Endothelial cell of umbilical vein (primary cell): ENCODE measurements around the gene SENP8. TPM values are rescaled to one million over a fixed set of nuclear protein-coding genes. Genes with fewer than 3 reads are reported as not detected.

Experiments
- BruUV-seq: library from RNA; stranded (reverse); fragments of 400-500 nt; replicated peaks from 2 replicates; lab custom pipeline; 2021; lab: Mats Ljungman, UMichigan
- CTCF ChIA-PET: fragments of 300-600, 350-600 bp; sonication (Branson Sonifier 250); formaldehyde crosslinking; loops from one replicate; lab custom pipeline; 2021; ENCODE audit warnings: antibody characterized with exemption, inconsistent platforms; lab: Charles Lee
- POLR2A ChIA-PET: fragments of 300-600, 350-600 bp; sonication (Branson Sonifier 250); formaldehyde crosslinking; loops from one replicate; lab custom pipeline; 2021; ENCODE audit warnings: antibody characterized with exemption, inconsistent platforms; lab: Charles Lee
- DNase-seq: peaks from one replicate; pipeline ENCODE4 v3.0.0-alpha.2; 2011; ENCODE audit warnings: low read depth, low spot score
- FAIRE-seq: peaks from 2 replicates; lab custom pipeline; 2011; peaks lifted over from hg19 to GRCh38; lab: Jason Lieb, UNC
- H2AFZ ChIP-seq: 2 replicates; pipeline ENCODE4 v1.6.0; 2012; ENCODE audit warnings: low read depth, low read length, control low read depth, inconsistent platforms
- H3K27ac ChIP-seq: 2 replicates; pipeline ENCODE4 v1.5.1; 2011; ENCODE audit warnings: low read depth, mild to moderate bottlenecking, control low read depth, low read length, moderate library complexity; ENCODE audit not compliant: insufficient read depth
- H3K27me3 ChIP-seq, 2 experiments: 2 replicates each; pipeline versions ENCODE4 v1.6.0 to v1.6.1; 2011; ENCODE audit warnings: low read length in 2 of 2, mixed read lengths in 1 of 2; ENCODE audit not compliant: control insufficient read depth in 2 of 2, insufficient read depth in 2 of 2
- H3K36me3 ChIP-seq, 2 experiments: 2 replicates in 1 of 2; 3 replicates in 1 of 2; pipeline ENCODE4 v1.5.1; 2011; ENCODE audit warnings: low read length in 2 of 2, mild to moderate bottlenecking in 1 of 2, moderate library complexity in 1 of 2; ENCODE audit not compliant: control insufficient read depth in 2 of 2, insufficient read depth in 2 of 2; ENCODE audit errors: extremely low read depth in 1 of 2
- H3K4me1 ChIP-seq: 3 replicates; pipeline ENCODE4 v1.5.1; 2011; ENCODE audit warnings: mild to moderate bottlenecking, low read length; ENCODE audit not compliant: control insufficient read depth, insufficient read depth; ENCODE audit errors: extremely low read depth
- H3K4me2 ChIP-seq: 2 replicates; pipeline ENCODE4 v1.6.1; 2011; ENCODE audit warnings: low read length, control low read depth, mixed read lengths; ENCODE audit not compliant: insufficient read depth
- H3K4me3 ChIP-seq, 3 experiments: fragments of 200-600 bp in 1 of 3; sonication (generic), shearing (Covaris generic) in 1 of 3; replicated peaks in 1 of 3; 2 replicates each; pipeline ENCODE4 v1.5.1; 2011 to 2016; ENCODE audit warnings: control low read depth in 3 of 3, low read length in 3 of 3, mild to moderate bottlenecking in 2 of 3, inconsistent platforms in 1 of 3, low read depth in 1 of 3, moderate library complexity in 1 of 3; ENCODE audit not compliant: insufficient read depth in 1 of 3
- H3K79me2 ChIP-seq: 2 replicates; pipeline ENCODE4 v1.6.0; 2012; ENCODE audit warnings: low read length, inconsistent platforms; ENCODE audit not compliant: control insufficient read depth, insufficient read depth
- H3K9ac ChIP-seq: replicated peaks from 2 replicates; pipeline ENCODE3; 2011; ENCODE audit warnings: low read length, control low read depth; ENCODE audit not compliant: insufficient read depth; ENCODE audit errors: extremely low read depth
- H3K9me1 ChIP-seq: replicated peaks from 3 replicates; pipeline ENCODE4 v1.6.0; 2011; ENCODE audit warnings: mild to moderate bottlenecking, low read length; ENCODE audit not compliant: control insufficient read depth, insufficient read depth; ENCODE audit errors: extremely low read depth
- H3K9me3 ChIP-seq: replicated peaks from 2 replicates; pipeline ENCODE4 v1.5.1; 2012; ENCODE audit warnings: low read length, inconsistent platforms; ENCODE audit not compliant: control insufficient read depth, insufficient read depth
- H4K20me1 ChIP-seq: replicated peaks from 2 replicates; pipeline ENCODE3; 2011; ENCODE audit warnings: mild to moderate bottlenecking, low read length; ENCODE audit not compliant: control insufficient read depth, insufficient read depth; ENCODE audit errors: extremely low read depth
- CTCF ChIP-seq, 2 donors: IDR thresholded peaks; 1 replicate in 1 of 2; 2 replicates in 1 of 2; pipeline ENCODE4 v1.5.1; 2011; ENCODE audit warnings: low read length in 2 of 2, mild to moderate bottlenecking in 2 of 2, moderate library complexity in 2 of 2, control low read depth in 1 of 2, inconsistent platforms in 1 of 2, low read depth in 1 of 2; ENCODE audit not compliant: insufficient read depth in 1 of 2; ENCODE audit errors: extremely low read depth in 1 of 2
- EZH2 ChIP-seq: IDR thresholded peaks from 2 replicates; pipeline ENCODE4 v1.6.1; 2012; ENCODE audit warnings: borderline replicate concordance, low read depth, mild to moderate bottlenecking, moderate library complexity, low read length, inconsistent platforms; ENCODE audit not compliant: severe bottlenecking
- GATA2 ChIP-seq: IDR thresholded peaks from 2 replicates; pipeline ENCODE4 v1.7.0; 2011; ENCODE audit warnings: low read depth, mild to moderate bottlenecking, moderate library complexity, mixed read lengths, low read length; ENCODE audit not compliant: insufficient read length, insufficient read depth
- JUN ChIP-seq: IDR thresholded peaks from 2 replicates; pipeline ENCODE4 v1.6.1; 2011; ENCODE audit warnings: borderline replicate concordance, low read depth; ENCODE audit not compliant: insufficient read length, insufficient read depth
- MAX ChIP-seq: IDR thresholded peaks from 2 replicates; pipeline ENCODE4 v1.6.1; 2011; ENCODE audit not compliant: insufficient read depth, insufficient read length
- POLR2A ChIP-seq: IDR thresholded peaks from 2 replicates; pipeline ENCODE4 v1.6.1; 2012; ENCODE audit warnings: low read depth, mild to moderate bottlenecking, control low read depth, low read length
- POLR2AphosphoS5 ChIP-seq: IDR thresholded peaks from 2 replicates; pipeline ENCODE4 v1.6.1; 2012; ENCODE audit warnings: low read depth, mild to moderate bottlenecking, control low read depth, low read length, moderate library complexity; ENCODE audit not compliant: insufficient read depth
- dilution Hi-C: fragments of 300-500 bp; cut with MboI; formaldehyde crosslinking; loops from one replicate; pipeline ENCODE4 v1.15.0; 2019; ENCODE audit warnings: low sequenced_read_pairs; ENCODE audit not compliant: extremely low pct_ligation_motif_present
- intact Hi-C: fragments of 100-400 bp; cut with micrococcal nuclease; formaldehyde crosslinking; loops from one replicate; pipeline ENCODE4 v1.10.0; 2022
- polyA plus RNA-seq, 4 experiments: library from polyadenylated mRNA; depleted of rRNA in 3 of 4; stranded (reverse) in 3 of 4; unstranded in 1 of 4; fragments of >200 nt; gene quantifications; 2 replicates each; pipeline versions ENCODE4 v1.2.1 to v1.2.3, GENCODE V29; 2011 to 2012; ENCODE audit warnings: missing spikeins in 1 of 4
- total RNA-seq: library from RNA; stranded (reverse); gene quantifications from 2 replicates; pipeline ENCODE4 v1.2.3, GENCODE V29; 2021

The SENP8 gene
- total and polyA plus RNA-seq, 2 donors (not counting 3 experiments of a cell fraction or from before 2014, with no cell fraction given) = 0.91 to 1.3 TPM

DNA sequence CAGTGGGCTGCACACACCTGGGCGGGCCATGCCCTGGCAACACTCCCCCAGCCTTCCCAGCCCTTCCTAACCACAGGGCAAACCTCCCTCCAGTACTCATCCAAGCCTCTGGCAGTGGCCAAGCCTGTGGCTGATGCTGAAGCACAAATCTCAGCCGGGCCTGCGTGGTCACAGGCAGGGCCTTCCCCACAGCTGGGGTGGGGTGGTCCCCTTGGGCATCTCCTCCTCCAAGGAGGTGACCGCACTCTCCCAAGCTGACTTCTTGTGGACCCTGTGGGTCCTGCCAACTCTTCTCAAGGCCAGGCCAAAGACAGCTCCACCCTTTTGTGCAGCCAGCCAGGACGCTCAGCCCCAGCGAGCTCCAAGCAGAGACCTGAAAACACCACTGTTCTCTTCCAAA lies 58.0 kb downstream of the SENP8 start:
- no peak for FAIRE-seq

More for the DNA sequence above, 58.0 kb downstream of the SENP8 start:
- H2AFZ ChIP-seq = no peak overlapping the region
- H4K20me1 ChIP-seq = no peaks in the 10 kb centered on the region
- H3K4me1 ChIP-seq = no peaks in the 10 kb centered on the region
- H3K79me2 ChIP-seq = no peaks in the 10 kb centered on the region
- peaks cover 0 to 3% of the 10 kb centered on the region in 2 experiments for H3K27me3 ChIP-seq
- no peak overlapping the region for H3K4me2 ChIP-seq
- H3K27ac ChIP-seq = no peak overlapping the region
- H3K9ac ChIP-seq = no peak overlapping the region
- H3K9me3 ChIP-seq = no peaks in the 10 kb centered on the region
- no peak for TF ChIP-seq POLR2A
- TF ChIP-seq JUN = no peak
- TF ChIP-seq CTCF (IDR thresholded peaks at IDR 0.05; ENCODE audit: extremely low read depth in 1 of 2, insufficient read depth in 1 of 2, low read depth in 1 of 2, low read length in 2 of 2) = no peak
- no peak for TF ChIP-seq EZH2
- TF ChIP-seq GATA2 = no peak
- no peak for TF ChIP-seq POLR2AphosphoS5
- TF ChIP-seq MAX = no peak
- dilution Hi-C loops (no loop called here), intact Hi-C loops (no loop called here)
- H3K9me1 ChIP-seq = no peaks in the 10 kb centered on the region
- DNase-seq = no peak
- H3K36me3 ChIP-seq = no peaks in the 10 kb centered on the region
- ChIA-PET CTCF (interaction anchor here (1.6 kb wide), 1 partner anchor 20 kb away, joined by 3 read pairs; no protein-coding TSS in a partner anchor), POLR2A (no interaction called here)
- BruUV-seq = no TSS peak
- H3K4me3 ChIP-seq = no peak overlapping the region
